Ascending aorta (tissue), 2 donors: ENCODE data around the gene CHTF8. TPM values are rescaled to one million over a fixed set of nuclear protein-coding genes. Genes with fewer than 3 reads are reported as not detected.
"Not testable (repeated sequence)": the region's sequence is repeated elsewhere in the genome, so short reads cannot be mapped to it uniquely, and the experiment has no call there.

Experiments used
- DNase-seq, 2 donors: peaks; one replicate each; pipeline ENCODE4 v3.0.0-alpha.2; 2019; ENCODE audit warnings: low spot score in 2 of 2
- H3K27ac ChIP-seq, 2 donors: fragments of 200-600 bp; sonication (generic); one replicate each; pipeline ENCODE4 v1.5.1; 2016 to 2017; ENCODE audit warnings: mild to moderate bottlenecking in 1 of 2
- H3K27me3 ChIP-seq: fragments of 200-600 bp; sonication (generic); one replicate; pipeline ENCODE4 v1.5.1; 2017
- H3K36me3 ChIP-seq, 2 donors: fragments of 200-600 bp; sonication (generic); one replicate each; pipeline ENCODE4 v1.5.1; 2016
- H3K4me1 ChIP-seq, 2 donors: fragments of 200-600 bp; sonication (generic); one replicate each; pipeline ENCODE4 v1.5.1; 2016 to 2017; ENCODE audit warnings: mild to moderate bottlenecking in 1 of 2
- H3K4me3 ChIP-seq, 2 donors: fragments of 200-600 bp; sonication (generic); one replicate each; pipeline ENCODE4 v1.5.1; 2016 to 2017; ENCODE audit warnings: mild to moderate bottlenecking in 1 of 2
- H3K9me3 ChIP-seq, 2 donors: fragments of 200-600 bp; sonication (generic); one replicate each; pipeline ENCODE4 v1.5.1; 2016
- CTCF ChIP-seq, 3 experiments: fragments of 200-600 bp in 2 of 3; fragments of 450-650 bp in 1 of 3; sonication (generic) in 2 of 3; IDR thresholded peaks; one replicate each; pipeline ENCODE4 v1.5.1; 2016 to 2019; ENCODE audit warnings: antibody characterized with exemption in 3 of 3, mild to moderate bottlenecking in 1 of 3, moderate library complexity in 1 of 3
- intact Hi-C: fragments of 100-400 bp; cut with DNase I; formaldehyde crosslinking; loops from one replicate; pipeline ENCODE4 v1.15.1; 2023
- total RNA-seq: library from RNA; depleted of rRNA; stranded (reverse); fragments of >200 nt; gene quantifications from one replicate; pipeline ENCODE4 v1.1.0, GENCODE V29; 2016

CHTF8 gene
- total RNA-seq, 1 donor from 2014 or later: 41.3 TPM

DNA sequence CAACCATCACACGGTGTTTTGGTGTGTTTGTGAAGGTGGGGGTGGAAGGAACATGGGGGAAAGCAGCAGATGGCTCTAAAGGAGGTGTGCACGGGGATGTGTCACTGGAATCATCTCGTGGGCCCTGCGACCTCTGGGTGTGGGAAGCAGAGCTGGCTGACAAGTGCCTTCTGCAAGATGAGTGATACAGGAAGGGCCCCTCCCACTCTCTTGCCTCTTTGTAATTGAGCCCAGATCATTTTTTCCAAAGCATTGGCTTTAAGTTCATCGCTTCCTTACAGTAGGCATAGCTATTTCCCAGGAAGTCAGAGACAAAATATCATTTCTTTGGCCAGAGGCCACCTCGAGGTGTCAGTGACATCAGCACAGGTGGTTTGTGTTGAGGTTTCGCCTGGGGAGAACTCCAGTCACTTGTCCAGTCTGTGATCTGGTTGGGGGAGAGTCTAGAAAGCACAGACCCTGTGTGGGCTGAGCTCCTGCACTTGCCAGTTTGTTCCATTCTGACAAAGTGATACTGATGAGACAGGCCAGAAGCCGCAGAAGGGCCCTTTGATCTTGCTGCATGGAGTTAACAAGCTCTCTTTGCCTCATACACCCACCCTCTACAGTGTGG is 33.9 kb upstream of the CHTF8 start:
- no peak overlapping the region for H3K27ac ChIP-seq

GRCh38 chr16:69165584-69165983 is 33.2 kb upstream of the CHTF8 start:
- Histone ChIP-seq H3K4me3 (no peak overlapping the region), H3K9me3 (no peaks in the 10 kb centered on the region), H3K4me1 (peaks cover 0 to under 1% of the 10 kb centered on the region in 2 donors), H3K27me3 (no peaks in the 10 kb centered on the region), H3K27ac (no peak overlapping the region), H3K36me3 (peaks cover 50 to 66% of the 10 kb centered on the region in 2 donors)
- TF ChIP-seq CTCF (IDR thresholded peaks at IDR 0.05): no peak
- intact Hi-C loops: no loop called here
- DNase-seq: no peak

More for the DNA sequence above, 33.9 kb upstream of the CHTF8 start:
- intact Hi-C loops: no loop called here
- peaks cover 47 to 58% of the 10 kb centered on the region in 2 donors for H3K36me3 ChIP-seq
- H3K4me3 ChIP-seq: no peak overlapping the region
- DNase-seq: no peak
- TF ChIP-seq CTCF (IDR thresholded peaks at IDR 0.05): no peak
- no peaks in the 10 kb centered on the region for H3K27me3 ChIP-seq
- no peaks in the 10 kb centered on the region for H3K9me3 ChIP-seq
- H3K4me1 ChIP-seq: peaks cover 3 to 6% of the 10 kb centered on the region in 2 donors

DNA sequence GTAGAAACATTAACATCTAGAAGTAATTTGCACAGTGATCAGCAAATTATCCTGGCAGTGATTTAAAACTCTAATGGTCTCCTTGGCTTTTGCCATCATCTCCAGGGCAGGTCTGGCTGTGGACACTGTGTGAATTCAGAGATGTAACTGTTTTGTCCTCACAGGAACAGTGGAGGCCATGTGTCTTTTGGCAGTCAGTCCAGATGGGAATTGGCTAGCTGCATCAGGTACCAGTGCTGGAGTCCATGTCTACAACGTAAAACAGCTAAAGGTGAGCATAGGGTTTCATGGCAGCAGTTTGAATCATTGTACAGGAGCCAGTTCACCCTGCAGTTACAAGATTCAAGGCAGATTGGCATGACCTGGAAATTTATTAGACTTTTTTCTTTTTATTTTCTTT is 27.8 kb upstream of the CHTF8 start:
- peaks cover 52 to 80% of the 10 kb centered on the region in 2 donors for H3K36me3 ChIP-seq
- intact Hi-C loops: no loop called here
- H3K4me3 ChIP-seq: no peak overlapping the region
- no peak for TF ChIP-seq CTCF (IDR thresholded peaks at IDR 0.05)
- no peak overlapping the region for H3K27ac ChIP-seq
- peak in 1 of 2 donors; percentile 37 for DNase-seq
- no peaks in the 10 kb centered on the region for H3K9me3 ChIP-seq
- no peaks in the 10 kb centered on the region for H3K27me3 ChIP-seq
- H3K4me1 ChIP-seq: no peaks in the 10 kb centered on the region

- Histone ChIP-seq H3K27me3 (no peaks in the 10 kb centered on the region), H3K36me3 (peaks cover 43 to 87% of the 10 kb centered on the region in 2 donors), H3K4me1 (no peaks in the 10 kb centered on the region), H3K27ac (no peak overlapping the region), H3K9me3 (no peaks in the 10 kb centered on the region), H3K4me3 (no peak overlapping the region)
- TF ChIP-seq CTCF (IDR thresholded peaks at IDR 0.05): no peak
- peak in 1 of 2 donors; percentile 4 for DNase-seq
- intact Hi-C loops: no loop called here
Measured at GRCh38 chr16:69157196-69157595, 24.8 kb upstream of the CHTF8 start.

- TF ChIP-seq CTCF (IDR thresholded peaks at IDR 0.05): peak; percentile 72 to 81 (median 77)
- peak in 1 of 2 donors; percentile 76 for DNase-seq
- Histone ChIP-seq H3K36me3 (peaks cover 25 to 53% of the 10 kb centered on the region in 2 donors), H3K9me3 (no peaks in the 10 kb centered on the region), H3K27me3 (no peaks in the 10 kb centered on the region), H3K4me3 (no peak overlapping the region), H3K4me1 (peaks cover 0 to 6% of the 10 kb centered on the region in 2 donors), H3K27ac (no peak overlapping the region)
- intact Hi-C loops: loop anchor here (1.0 to 5.0 kb wide), 2 partner anchors 37 to 137 kb away; partner anchors contain the start of gene SNTB2
Measured at GRCh38 chr16:69150146-69150865, 17.9 kb upstream of the CHTF8 start.

DNA sequence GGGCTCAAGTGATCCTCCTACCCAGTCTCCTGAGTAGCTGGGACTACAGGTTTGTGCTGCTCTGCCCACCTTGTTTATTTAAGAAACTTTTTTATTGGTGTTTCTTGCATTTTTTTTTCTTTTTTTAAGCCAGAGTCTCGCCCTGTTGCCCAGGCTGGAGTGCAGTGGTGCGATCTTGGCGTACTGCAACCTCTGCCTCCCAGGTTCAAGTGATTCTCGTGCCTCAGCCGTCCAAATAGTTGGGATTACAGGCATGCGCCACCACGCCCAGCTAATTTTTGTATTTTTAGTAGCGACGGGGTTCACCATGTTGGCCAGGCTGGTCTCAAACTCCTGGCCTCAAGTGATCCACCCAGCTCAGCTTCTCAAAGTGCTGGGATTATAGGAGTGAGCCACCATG is 17.2 kb upstream of the CHTF8 start:
- H3K27me3 ChIP-seq, H3K27ac ChIP-seq, H3K9me3 ChIP-seq, H3K4me3 ChIP-seq, H3K4me1 ChIP-seq, DNase-seq: not testable (repeated sequence)
- H3K36me3 ChIP-seq: peaks cover 25 to 49% of the 10 kb centered on the region in 2 donors
- intact Hi-C loops: loop anchor here (1.0 to 5.0 kb wide), 2 partner anchors 38 to 138 kb away; partner anchors contain the start of gene SNTB2
